Body of pancreas (tissue), 4 donors: ENCODE measurements around the gene SNED1. TPM values are rescaled to one million over a fixed set of nuclear protein-coding genes. Genes with fewer than 3 reads are reported as not detected.

ENCODE experiments used
- ATAC-seq: fragments of 150-250 bp; one replicate; pipeline ENCODE4 v1.9.1; 2016
- DNase-seq, 4 donors: peaks; one replicate each; pipeline ENCODE4 v3.0.0-alpha.2; 2019
- H3K27ac ChIP-seq, 4 donors: fragments of 200-600 bp; sonication (generic); 1 replicate in 3 of 4; 2 replicates in 1 of 4; pipeline versions ENCODE4 v1.5.1 to v1.6.1; 2016 to 2019; ENCODE audit warnings: mild to moderate bottlenecking in 1 of 4, mixed read lengths in 1 of 4, moderate library complexity in 1 of 4
- H3K27me3 ChIP-seq, 2 donors: fragments of 200-600 bp; sonication (generic); one replicate each; pipeline ENCODE4 v1.6.0; 2016; ENCODE audit warnings: mild to moderate bottlenecking in 1 of 2
- H3K36me3 ChIP-seq, 2 donors: fragments of 200-600 bp; sonication (generic); replicated peaks in 1 of 2; 2 replicates each; pipeline ENCODE4 v1.5.1; 2016; ENCODE audit warnings: low read depth in 2 of 2; ENCODE audit not compliant: insufficient read depth in 1 of 2
- H3K4me1 ChIP-seq: fragments of 200-600 bp; sonication (generic); one replicate; pipeline ENCODE4 v1.6.0; 2016
- H3K4me3 ChIP-seq, 2 donors: fragments of 200-600 bp; sonication (generic); 1 replicate in 1 of 2; 2 replicates in 1 of 2; pipeline ENCODE4 v1.5.1; 2016 to 2019
- H3K9me3 ChIP-seq, 3 donors: fragments of 200-600 bp; sonication (generic); 1 replicate in 2 of 3; 2 replicates in 1 of 3; pipeline ENCODE4 v1.5.1; 2016
- POLR2A ChIP-seq, 3 donors: fragments of 450-650 bp; IDR thresholded peaks; one replicate each; pipeline ENCODE4 v1.6.1; 2016; ENCODE audit warnings: antibody characterized with exemption in 3 of 3, mild to moderate bottlenecking in 2 of 3
- WGBS, 2 donors: methylation state at CpG; one replicate each; pipeline ENCODE4 v1.1.5; 2017; 5-methylcytosine and 5-hydroxymethylcytosine counted together
- intact Hi-C: fragments of 100-400 bp; cut with DNase I; formaldehyde crosslinking; loops from one replicate; pipeline ENCODE4 v1.15.1; 2023
- total RNA-seq, 2 donors: library from RNA; depleted of rRNA; stranded (reverse); fragments of >200 nt; gene quantifications; one replicate each; pipeline ENCODE4 v1.1.0, GENCODE V29; 2016
- TF ChIP-seq, protein P1 (sequence below), 7 experiments: fragments of 450-650 bp in 4 of 7; fragments of 200-600 bp in 3 of 7; sonication (generic) in 3 of 7; IDR thresholded peaks; one replicate each; pipeline ENCODE4 v1.5.1; 2016 to 2019; ENCODE audit warnings: antibody characterized with exemption in 7 of 7

SNED1 gene
- total RNA-seq, 2 donors from 2014 or later: 13.5 to 33.0 TPM

DNA sequence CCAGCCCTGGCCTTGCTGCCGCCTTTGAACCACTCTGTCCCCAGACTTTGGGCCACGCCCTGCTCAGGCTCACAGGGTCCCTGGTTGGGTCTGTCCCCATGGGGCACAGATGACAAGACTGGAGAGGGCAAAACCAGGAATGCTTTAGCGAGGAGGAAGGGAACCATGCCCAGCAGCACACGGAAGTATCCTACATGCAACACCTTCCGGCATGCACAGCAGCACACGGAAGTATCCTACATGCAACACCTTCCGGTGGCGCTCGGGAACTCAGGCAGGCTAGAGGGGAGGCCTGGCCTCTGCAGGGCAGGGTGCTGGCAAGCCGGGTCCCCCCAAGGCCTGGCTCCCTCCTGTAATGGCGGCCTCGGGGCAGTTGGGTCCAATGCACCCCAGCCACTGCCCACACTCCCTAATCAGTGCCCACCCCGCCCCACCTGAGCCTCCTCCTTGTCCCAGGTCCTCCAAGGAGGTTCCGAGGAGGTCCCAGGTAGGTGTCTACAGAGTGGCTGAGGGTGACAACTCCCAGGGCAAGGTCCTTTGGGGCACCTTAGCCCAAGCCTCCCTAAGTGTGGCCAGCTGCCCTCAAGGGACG is 33.6 kb upstream of the SNED1 start:
- intact Hi-C loops: no loop called here
- 86 to 93% methylated on average over 9 to 15 of the region's 15 CpGs for WGBS, 2 donors
- DNase-seq (no peak), ATAC-seq (no peak)
- H3K4me1 ChIP-seq: peaks cover 7% of the 10 kb centered on the region
- H3K36me3 ChIP-seq: no peaks in the 10 kb centered on the region
- no peak for TF ChIP-seq POLR2A (IDR thresholded peaks at IDR 0.05)
- TF ChIP-seq, protein P1, sequence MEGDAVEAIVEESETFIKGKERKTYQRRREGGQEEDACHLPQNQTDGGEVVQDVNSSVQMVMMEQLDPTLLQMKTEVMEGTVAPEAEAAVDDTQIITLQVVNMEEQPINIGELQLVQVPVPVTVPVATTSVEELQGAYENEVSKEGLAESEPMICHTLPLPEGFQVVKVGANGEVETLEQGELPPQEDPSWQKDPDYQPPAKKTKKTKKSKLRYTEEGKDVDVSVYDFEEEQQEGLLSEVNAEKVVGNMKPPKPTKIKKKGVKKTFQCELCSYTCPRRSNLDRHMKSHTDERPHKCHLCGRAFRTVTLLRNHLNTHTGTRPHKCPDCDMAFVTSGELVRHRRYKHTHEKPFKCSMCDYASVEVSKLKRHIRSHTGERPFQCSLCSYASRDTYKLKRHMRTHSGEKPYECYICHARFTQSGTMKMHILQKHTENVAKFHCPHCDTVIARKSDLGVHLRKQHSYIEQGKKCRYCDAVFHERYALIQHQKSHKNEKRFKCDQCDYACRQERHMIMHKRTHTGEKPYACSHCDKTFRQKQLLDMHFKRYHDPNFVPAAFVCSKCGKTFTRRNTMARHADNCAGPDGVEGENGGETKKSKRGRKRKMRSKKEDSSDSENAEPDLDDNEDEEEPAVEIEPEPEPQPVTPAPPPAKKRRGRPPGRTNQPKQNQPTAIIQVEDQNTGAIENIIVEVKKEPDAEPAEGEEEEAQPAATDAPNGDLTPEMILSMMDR (IDR thresholded peaks at IDR 0.05): no peak
- H3K9me3 ChIP-seq: no peaks in the 10 kb centered on the region
- H3K27ac ChIP-seq: no peak overlapping the region
- no peaks in the 10 kb centered on the region for H3K27me3 ChIP-seq
- no peak overlapping the region for H3K4me3 ChIP-seq

DNA sequence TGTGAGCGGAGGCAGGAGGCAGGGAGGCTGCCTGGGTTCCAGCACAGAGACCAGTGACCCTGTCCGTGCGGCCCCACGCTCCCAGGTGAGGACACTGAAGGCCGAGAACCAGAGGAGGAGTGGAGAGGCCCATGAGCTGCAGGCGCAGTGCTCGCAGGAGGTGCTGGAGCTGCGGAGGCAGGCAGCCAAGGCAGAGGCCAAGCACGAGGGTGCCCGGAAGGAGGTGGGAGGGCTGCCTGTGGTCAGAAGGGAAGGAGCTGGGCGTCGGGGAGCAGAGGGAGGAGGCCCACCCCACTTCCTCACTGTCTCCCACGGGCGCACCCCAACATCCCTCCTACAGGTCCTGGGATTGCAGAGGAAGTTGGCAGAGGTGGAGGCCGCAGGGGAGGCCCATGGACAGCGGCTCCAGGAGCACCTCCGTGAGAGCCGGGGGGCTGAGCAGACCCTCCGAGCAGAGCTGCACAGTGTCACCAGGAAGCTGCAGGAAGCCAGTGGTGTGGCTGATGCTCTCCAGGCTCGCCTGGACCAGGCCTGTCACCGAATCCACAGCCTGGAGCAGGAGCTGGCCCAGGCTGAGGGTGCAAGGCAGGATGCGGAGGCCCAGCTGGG is 33.0 kb upstream of the SNED1 start:
- 72 to 78% methylated on average over 15 to 22 of the region's 22 CpGs for WGBS, 2 donors
- ATAC-seq (no peak), DNase-seq (peak in 2 of 4 donors; percentile 7 to 15)
- intact Hi-C loops: no loop called here
- Histone ChIP-seq H3K27ac (no peak overlapping the region), H3K4me3 (no peak overlapping the region), H3K9me3 (no peaks in the 10 kb centered on the region), H3K36me3 (no peaks in the 10 kb centered on the region), H3K27me3 (no peaks in the 10 kb centered on the region), H3K4me1 (peaks cover 3% of the 10 kb centered on the region)
- no peak for TF ChIP-seq POLR2A (IDR thresholded peaks at IDR 0.05)
- TF ChIP-seq, protein P1 (IDR thresholded peaks at IDR 0.05): no peak

DNA sequence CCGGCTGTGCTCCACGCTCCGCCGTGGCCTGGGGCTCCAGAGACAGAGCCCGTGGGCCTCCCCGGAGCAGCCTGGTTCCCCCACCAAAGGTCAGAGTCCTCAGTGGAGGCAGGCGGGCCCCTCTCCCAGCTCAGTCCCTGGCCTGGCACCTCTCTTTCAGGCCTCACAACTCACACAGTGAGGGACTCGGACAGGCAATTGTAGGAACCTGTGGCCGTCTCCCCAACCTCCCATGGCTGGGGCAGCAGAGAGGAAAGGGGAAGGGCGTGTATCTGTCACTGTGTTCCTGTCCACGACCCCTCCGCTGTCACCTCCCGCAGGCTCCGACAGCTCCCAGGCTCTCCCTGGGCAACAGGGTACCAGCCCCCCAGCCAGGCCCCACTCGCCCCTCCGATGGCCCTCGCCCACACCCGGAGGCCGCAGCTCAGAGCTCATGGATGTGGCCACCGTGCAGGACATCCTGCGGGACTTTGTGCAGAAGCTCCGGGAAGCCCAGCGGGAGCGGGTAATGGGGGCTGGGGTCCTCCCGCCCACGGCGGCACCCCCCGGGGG is 32.4 kb upstream of the SNED1 start:
- WGBS, 2 donors: 85% methylated on average over 26 of the region's 28 CpGs; no CpG with 5 or more reads in 1 of the 2 donors
- H3K4me3 ChIP-seq: no peak overlapping the region
- no peaks in the 10 kb centered on the region for H3K27me3 ChIP-seq
- H3K36me3 ChIP-seq: no peaks in the 10 kb centered on the region
- H3K27ac ChIP-seq: no peak overlapping the region
- peak in 1 of 4 donors; percentile 11 for DNase-seq
- no peak for TF ChIP-seq POLR2A (IDR thresholded peaks at IDR 0.05)
- TF ChIP-seq, protein P1 (IDR thresholded peaks at IDR 0.05): no peak
- H3K4me1 ChIP-seq: no peaks in the 10 kb centered on the region
- ATAC-seq: no peak
- H3K9me3 ChIP-seq: no peaks in the 10 kb centered on the region
- intact Hi-C loops: no loop called here

DNA sequence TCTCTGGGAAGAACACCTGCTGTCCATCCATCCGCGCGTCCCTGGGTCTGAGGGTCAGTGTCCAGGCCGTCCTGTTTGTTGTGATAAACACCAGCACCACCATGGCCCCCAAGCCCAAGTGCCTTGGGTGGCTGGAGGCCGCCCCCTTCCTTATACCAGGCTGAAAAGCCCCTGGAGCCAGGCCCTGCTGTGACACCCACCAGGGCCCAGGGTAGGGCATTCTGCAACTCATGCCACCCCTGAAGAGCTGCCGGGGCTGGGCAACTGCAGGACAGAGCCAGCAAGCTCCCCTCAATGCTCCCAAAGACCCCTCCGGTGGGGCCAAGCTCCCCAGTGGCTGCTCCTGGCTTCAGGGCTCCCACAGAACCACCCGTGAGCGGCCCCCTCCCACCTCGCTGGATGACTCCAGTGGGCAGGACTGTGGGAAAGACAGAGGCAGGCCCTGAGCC is 31.9 kb upstream of the SNED1 start:
- WGBS, 2 donors: 81% methylated on average over 10 of the region's 10 CpGs; no CpG with 5 or more reads in 1 of the 2 donors

More for the DNA sequence above, 31.9 kb upstream of the SNED1 start:
- ATAC-seq: no peak
- TF ChIP-seq, protein P1 (IDR thresholded peaks at IDR 0.05): no peak
- TF ChIP-seq POLR2A (IDR thresholded peaks at IDR 0.05): no peak
- no peaks in the 10 kb centered on the region for H3K9me3 ChIP-seq
- H3K27ac ChIP-seq: no peak overlapping the region
- intact Hi-C loops: no loop called here
- H3K27me3 ChIP-seq: no peaks in the 10 kb centered on the region
- H3K4me3 ChIP-seq: no peak overlapping the region
- DNase-seq: peak in 1 of 4 donors; percentile 9
- H3K36me3 ChIP-seq: no peaks in the 10 kb centered on the region
- H3K4me1 ChIP-seq: no peaks in the 10 kb centered on the region
